Panc1 (cell line): Measurements from ENCODE around the gene GALNT18. TPM values are rescaled to one million over a fixed set of nuclear protein-coding genes. Genes with fewer than 3 reads are reported as not detected.

Experiments used
- ATAC-seq: fragments of 200-7000 bp; cut with Tn5 transposase; 2 replicates; pipeline ENCODE4 v1.9.1; 2020; ENCODE audit warnings: mild to moderate bottlenecking, moderate library complexity
- BruUV-seq: library from RNA; stranded (reverse); fragments of 400-500 nt; replicated peaks from 2 replicates; lab custom pipeline; 2021; lab: Mats Ljungman, UMichigan
- CTCF ChIA-PET: fragments of 300-600 bp; sonication (Branson Sonifier 250); formaldehyde crosslinking; loops from one replicate; lab custom pipeline; 2022; ENCODE audit warnings: antibody characterized with exemption; lab: Charles Lee
- POLR2A ChIA-PET: fragments of 300-600 bp; sonication (Branson Sonifier 250); formaldehyde crosslinking; loops from one replicate; lab custom pipeline; 2022; ENCODE audit warnings: antibody characterized with exemption; lab: Charles Lee
- DNase-seq: peaks from one replicate; pipeline ENCODE4 v3.0.0-alpha.2; 2010; ENCODE audit warnings: low read depth, low spot score
- H3K27ac ChIP-seq: 2 replicates; pipeline ENCODE4 v1.5.1; 2011; ENCODE audit warnings: mild to moderate bottlenecking, low read length, inconsistent platforms
- H3K27me3 ChIP-seq: fragments of 200-500 bp; sonication (Bioruptor generic); 2 replicates; pipeline ENCODE4 v1.6.0; 2014; ENCODE audit warnings: low read length, inconsistent platforms; ENCODE audit not compliant: control insufficient read depth, insufficient read depth
- H3K36me3 ChIP-seq: fragments of 200-500 bp; sonication (Bioruptor generic); 2 replicates; pipeline ENCODE4 v1.5.1; 2014; ENCODE audit warnings: inconsistent platforms, mild to moderate bottlenecking, low read length, moderate library complexity; ENCODE audit not compliant: control insufficient read depth, insufficient read depth
- H3K4me1 ChIP-seq: 2 replicates; pipeline ENCODE4 v1.5.1; 2011; ENCODE audit warnings: inconsistent platforms, mild to moderate bottlenecking, low read length, moderate library complexity; ENCODE audit not compliant: control insufficient read depth, insufficient read depth
- H3K4me3 ChIP-seq, 2 experiments: 2 replicates each; pipeline ENCODE4 v1.5.1; 2011 to 2012; ENCODE audit warnings: low read depth in 2 of 2, low read length in 2 of 2, mild to moderate bottlenecking in 2 of 2, inconsistent platforms in 1 of 2, moderate library complexity in 1 of 2
- H3K9me3 ChIP-seq: fragments of 200-500 bp; sonication (Bioruptor generic); 2 replicates; pipeline ENCODE4 v1.5.1; 2014; ENCODE audit warnings: low read depth, mild to moderate bottlenecking, inconsistent platforms, low read length, moderate library complexity; ENCODE audit not compliant: control insufficient read depth, insufficient read depth
- POLR2AphosphoS5 ChIP-seq: IDR thresholded peaks from 2 replicates; pipeline ENCODE4 v1.6.1; 2012; ENCODE audit warnings: mild to moderate bottlenecking, low read depth, low read length, moderate library complexity
- REST ChIP-seq, 2 experiments: IDR thresholded peaks; 2 replicates each; pipeline ENCODE4 v1.6.1; 2011 to 2012; ENCODE audit warnings: low read depth in 2 of 2, control low read depth in 1 of 2, low read length in 1 of 2, mild to moderate bottlenecking in 1 of 2, moderate library complexity in 1 of 2; ENCODE audit not compliant: insufficient read depth in 1 of 2
- SIN3A ChIP-seq: IDR thresholded peaks from 2 replicates; pipeline ENCODE4 v1.6.1; 2012; ENCODE audit warnings: low read depth, mild to moderate bottlenecking, low read length, moderate library complexity, borderline replicate concordance; ENCODE audit not compliant: insufficient read depth
- TCF7L2 ChIP-seq: IDR thresholded peaks from 2 replicates; pipeline ENCODE4 v1.6.1; 2011; ENCODE audit warnings: mild to moderate bottlenecking, low read depth, low read length, inconsistent platforms
- in situ Hi-C: cut with HindIII; loops from 2 replicates; pipeline ENCODE4 v1.10.0; 2016; ENCODE audit warnings: low sequenced_read_pairs, low pct_unique_long_range_greater_than_20kb
- intact Hi-C: fragments of 100-400 bp; cut with micrococcal nuclease; formaldehyde crosslinking; loops from one replicate; pipeline ENCODE4 v1.10.0; 2022; ENCODE audit not compliant: unreplicated experiment
- total RNA-seq: library from RNA; stranded (reverse); gene quantifications from one replicate; pipeline ENCODE4 v1.2.1, GENCODE V29; 2021; ENCODE audit not compliant: unreplicated experiment
- TF ChIP-seq, protein P1 (sequence below): fragments of 450-650 bp; IDR thresholded peaks from 2 replicates; pipeline ENCODE4 v1.5.1; 2017; ENCODE audit warnings: mild to moderate bottlenecking

The GALNT18 gene
- total RNA-seq, 1 experiment from 2014 or later, result 8.6 TPM

GRCh38 chr11:11605181-11605580, 16.6 kb downstream of the GALNT18 start:
- no peak for DNase-seq
- BruUV-seq, result no TSS peak
- no peak for TF ChIP-seq TCF7L2
- TF ChIP-seq REST (IDR thresholded peaks at IDR 0.05; ENCODE audit: insufficient read depth in 1 of 2, low read depth in 2 of 2, low read length in 1 of 2), result no peak
- no peak for TF ChIP-seq SIN3A
- TF ChIP-seq, protein P1, sequence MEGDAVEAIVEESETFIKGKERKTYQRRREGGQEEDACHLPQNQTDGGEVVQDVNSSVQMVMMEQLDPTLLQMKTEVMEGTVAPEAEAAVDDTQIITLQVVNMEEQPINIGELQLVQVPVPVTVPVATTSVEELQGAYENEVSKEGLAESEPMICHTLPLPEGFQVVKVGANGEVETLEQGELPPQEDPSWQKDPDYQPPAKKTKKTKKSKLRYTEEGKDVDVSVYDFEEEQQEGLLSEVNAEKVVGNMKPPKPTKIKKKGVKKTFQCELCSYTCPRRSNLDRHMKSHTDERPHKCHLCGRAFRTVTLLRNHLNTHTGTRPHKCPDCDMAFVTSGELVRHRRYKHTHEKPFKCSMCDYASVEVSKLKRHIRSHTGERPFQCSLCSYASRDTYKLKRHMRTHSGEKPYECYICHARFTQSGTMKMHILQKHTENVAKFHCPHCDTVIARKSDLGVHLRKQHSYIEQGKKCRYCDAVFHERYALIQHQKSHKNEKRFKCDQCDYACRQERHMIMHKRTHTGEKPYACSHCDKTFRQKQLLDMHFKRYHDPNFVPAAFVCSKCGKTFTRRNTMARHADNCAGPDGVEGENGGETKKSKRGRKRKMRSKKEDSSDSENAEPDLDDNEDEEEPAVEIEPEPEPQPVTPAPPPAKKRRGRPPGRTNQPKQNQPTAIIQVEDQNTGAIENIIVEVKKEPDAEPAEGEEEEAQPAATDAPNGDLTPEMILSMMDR, result no peak
- TF ChIP-seq POLR2AphosphoS5, result no peak
- no peak for ATAC-seq
- POLR2A ChIA-PET, result no interaction called here
- intact Hi-C loops, result no loop called here
- CTCF ChIA-PET, result no interaction called here
- in situ Hi-C loops, result no loop called here
- H3K4me1 ChIP-seq, result 0 out of 2 replicates have a peak, but pooled peaks cover 3% of the 10 kb centered on the region
- no peaks in the 10 kb centered on the region for H3K27me3 ChIP-seq
- no peak overlapping the region for H3K27ac ChIP-seq
- H3K36me3 ChIP-seq, result no peaks in the 10 kb centered on the region
- H3K9me3 ChIP-seq, result no peaks in the 10 kb centered on the region
- no peak overlapping the region for H3K4me3 ChIP-seq

- ATAC-seq, result no peak
- Histone ChIP-seq H3K4me3 (no peak overlapping the region), H3K27me3 (no peaks in the 10 kb centered on the region), H3K27ac (no peak overlapping the region), H3K4me1 (0 out of 2 replicates have a peak, but pooled peaks cover 3% of the 10 kb centered on the region), H3K36me3 (no peaks in the 10 kb centered on the region), H3K9me3 (no peaks in the 10 kb centered on the region)
- DNase-seq, result no peak
- no TSS peak for BruUV-seq
- TF ChIP-seq POLR2AphosphoS5, result no peak
- TF ChIP-seq REST (IDR thresholded peaks at IDR 0.05; ENCODE audit: insufficient read depth in 1 of 2, low read depth in 2 of 2, low read length in 1 of 2), result no peak
- no peak for TF ChIP-seq TCF7L2
- no peak for TF ChIP-seq SIN3A
- TF ChIP-seq, protein P1, result no peak
- intact Hi-C loops (no loop called here), in situ Hi-C loops (no loop called here)
- ChIA-PET CTCF (no interaction called here), POLR2A (no interaction called here)
Observed at GRCh38 chr11:11604370-11604990, 17.3 kb downstream of the GALNT18 start.
